Activated CD8-positive, alpha-beta memory T cell treated with anti-CD3 and anti-CD28 coated beads for 36 hours (primary cell): ENCODE data around the gene DYSF. TPM values are rescaled to one million over a fixed set of nuclear protein-coding genes. Genes with fewer than 3 reads are reported as not detected.

ENCODE experiments used
- CTCF ChIA-PET: fragments of 350-600 bp; sonication (Branson Sonifier 250); formaldehyde crosslinking; loops from one replicate; lab custom pipeline; 2021; ENCODE audit warnings: antibody characterized with exemption; lab: Charles Lee
- POLR2A ChIA-PET: fragments of 350-600 bp; sonication (Branson Sonifier 250); formaldehyde crosslinking; loops from one replicate; lab custom pipeline; 2021; ENCODE audit warnings: antibody characterized with exemption; lab: Charles Lee
- total RNA-seq, 2 experiments: library from RNA; stranded (reverse); gene quantifications; one replicate each; pipeline ENCODE4 v1.2.3, GENCODE V29; 2021

Gene DYSF
- total RNA-seq, 2 experiments from 2014 or later: 4.8 to 5.8 TPM

DNA sequence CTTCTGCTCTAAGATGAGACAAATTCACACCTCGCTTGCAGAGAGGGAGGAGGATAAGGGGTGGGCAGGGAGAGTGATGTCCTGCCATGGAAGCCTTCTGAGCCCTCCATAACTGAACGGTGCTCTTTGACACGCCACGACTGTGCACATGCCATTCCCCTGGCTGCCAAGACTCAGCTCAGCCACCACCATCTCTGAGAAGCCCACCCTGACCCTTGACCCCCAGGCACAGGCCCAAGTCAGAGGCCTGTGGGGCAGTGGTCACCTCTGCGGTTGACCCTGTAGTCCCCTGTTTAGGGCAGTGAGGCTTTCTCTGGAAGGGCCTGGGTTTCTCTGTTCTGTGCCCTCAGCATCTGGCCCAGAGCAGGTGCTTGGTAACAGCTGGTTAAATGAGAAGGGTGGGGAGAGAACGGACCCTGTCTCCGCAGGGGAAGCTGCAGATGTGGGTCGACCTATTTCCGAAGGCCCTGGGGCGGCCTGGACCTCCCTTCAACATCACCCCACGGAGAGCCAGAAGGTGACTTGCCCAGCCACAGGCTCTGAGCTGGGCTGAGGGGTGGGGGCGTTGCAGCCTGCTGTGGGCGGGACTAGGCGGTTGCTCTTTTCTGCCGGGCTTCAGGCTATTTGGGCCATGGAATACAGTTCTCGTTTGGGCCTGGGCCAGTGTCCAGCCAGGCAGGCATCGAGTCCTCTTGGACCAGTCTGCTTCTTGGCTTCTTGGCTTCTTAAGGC lies 215.1 kb downstream of the DYSF start:
- ChIA-PET CTCF (no interaction called here), POLR2A (no interaction called here)

DNA sequence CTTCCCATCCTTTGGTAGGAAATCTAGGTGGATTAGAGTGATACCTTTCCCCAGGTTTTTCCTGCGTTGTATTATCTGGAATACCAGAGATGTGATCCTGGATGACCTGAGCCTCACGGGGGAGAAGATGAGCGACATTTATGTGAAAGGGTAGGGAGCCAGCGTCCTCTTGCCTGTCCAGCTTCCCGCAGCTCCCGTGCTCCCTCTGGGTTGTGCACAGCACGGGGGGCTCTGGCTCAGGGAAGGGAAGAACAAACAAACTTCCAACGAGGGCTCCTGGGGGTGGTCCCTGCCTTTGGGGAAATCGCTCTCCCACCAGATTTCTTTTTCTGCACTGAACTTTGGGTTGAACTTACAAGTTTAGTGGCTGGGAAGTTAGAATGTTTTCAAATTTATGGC lies 215.7 kb downstream of the DYSF start:
- ChIA-PET POLR2A (no interaction called here), CTCF (no interaction called here)

DNA sequence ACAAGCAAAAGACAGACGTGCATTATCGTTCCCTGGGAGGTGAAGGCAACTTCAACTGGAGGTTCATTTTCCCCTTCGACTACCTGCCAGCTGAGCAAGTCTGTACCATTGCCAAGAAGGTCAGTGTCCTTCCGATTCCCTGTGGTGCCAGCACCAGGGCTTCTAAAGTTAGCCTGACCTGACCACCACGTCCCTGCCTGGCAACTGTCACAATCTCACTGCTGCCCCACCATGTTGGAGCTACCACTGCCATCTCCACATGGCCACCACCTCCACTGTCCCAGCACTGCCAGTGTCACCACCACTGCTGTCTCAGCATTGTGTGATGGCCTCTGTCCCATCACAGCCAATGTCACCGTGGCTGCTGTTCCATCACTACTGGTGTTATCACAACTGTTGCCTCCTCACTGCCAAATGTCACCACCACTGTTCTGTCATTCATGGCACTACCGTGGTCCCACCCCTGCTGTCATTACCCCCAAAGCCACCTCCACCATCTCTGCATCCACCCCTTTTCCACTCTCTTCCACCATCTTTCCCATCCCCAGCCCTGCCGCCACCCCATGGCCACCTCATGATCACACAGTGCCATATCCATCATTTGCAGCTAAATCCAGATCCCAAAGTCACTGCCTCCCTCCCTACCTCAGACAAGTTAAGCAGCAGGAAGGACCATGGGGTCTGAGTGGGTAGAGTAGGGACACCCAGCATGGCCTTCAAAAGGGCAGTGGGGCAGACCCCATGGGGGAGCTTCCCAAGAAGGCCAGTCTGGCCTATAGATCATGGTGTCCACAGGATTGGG lies 216.5 kb downstream of the DYSF start:
- CTCF ChIA-PET: no interaction called here
- POLR2A ChIA-PET: no interaction called here

DNA sequence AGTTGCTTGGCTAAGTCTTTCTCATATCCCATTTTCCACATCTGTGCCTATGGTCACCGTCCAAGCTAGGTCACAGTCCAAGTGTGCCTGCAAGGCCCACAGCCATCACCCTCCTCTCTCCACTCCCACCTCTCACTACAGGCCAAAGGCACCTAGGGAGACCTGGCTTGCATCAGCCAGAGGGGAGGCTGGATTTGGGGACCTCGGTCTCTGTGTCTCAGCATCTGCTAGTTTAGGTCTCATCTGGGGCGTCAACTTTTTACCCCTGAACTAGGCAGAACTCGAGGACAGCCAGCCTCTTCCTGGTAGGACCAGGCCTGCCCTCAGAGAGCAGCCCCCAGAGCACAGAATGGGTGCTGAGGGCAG lies 217.1 kb downstream of the DYSF start:
- POLR2A ChIA-PET: no interaction called here
- CTCF ChIA-PET: no interaction called here

DNA sequence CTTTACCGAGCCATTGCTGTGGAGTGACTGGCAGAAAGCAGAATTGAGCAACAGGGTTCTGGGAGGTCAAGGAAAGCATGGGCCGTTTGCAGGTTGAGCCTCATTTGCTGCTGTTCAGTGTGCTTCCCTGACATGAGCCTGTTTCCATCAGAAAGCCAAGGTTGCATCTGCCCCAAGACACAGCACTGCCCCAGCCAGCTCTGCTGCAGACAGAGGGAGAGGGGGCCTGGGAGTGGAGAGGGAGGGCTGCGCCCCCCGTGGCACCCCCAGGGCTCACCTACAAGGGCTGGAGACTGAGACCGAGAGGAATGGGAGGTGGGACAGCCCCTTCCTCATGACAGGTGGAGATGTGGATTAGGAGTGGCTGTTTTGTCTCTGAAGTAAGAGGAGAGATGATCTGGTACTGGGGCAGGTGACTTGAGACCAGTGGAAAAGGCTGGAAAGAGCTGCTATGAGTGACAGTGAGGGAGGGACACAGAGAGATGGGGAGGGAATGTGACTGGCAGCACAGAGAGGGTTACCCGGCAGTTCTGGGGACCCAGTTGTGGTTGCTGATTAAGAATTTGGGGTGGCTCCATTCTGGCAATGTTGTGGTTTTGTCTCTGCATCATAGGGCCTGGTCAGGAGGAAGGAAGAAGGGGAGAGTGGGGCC lies 218.0 kb downstream of the DYSF start:
- ChIA-PET POLR2A (no interaction called here), CTCF (no interaction called here)

DNA sequence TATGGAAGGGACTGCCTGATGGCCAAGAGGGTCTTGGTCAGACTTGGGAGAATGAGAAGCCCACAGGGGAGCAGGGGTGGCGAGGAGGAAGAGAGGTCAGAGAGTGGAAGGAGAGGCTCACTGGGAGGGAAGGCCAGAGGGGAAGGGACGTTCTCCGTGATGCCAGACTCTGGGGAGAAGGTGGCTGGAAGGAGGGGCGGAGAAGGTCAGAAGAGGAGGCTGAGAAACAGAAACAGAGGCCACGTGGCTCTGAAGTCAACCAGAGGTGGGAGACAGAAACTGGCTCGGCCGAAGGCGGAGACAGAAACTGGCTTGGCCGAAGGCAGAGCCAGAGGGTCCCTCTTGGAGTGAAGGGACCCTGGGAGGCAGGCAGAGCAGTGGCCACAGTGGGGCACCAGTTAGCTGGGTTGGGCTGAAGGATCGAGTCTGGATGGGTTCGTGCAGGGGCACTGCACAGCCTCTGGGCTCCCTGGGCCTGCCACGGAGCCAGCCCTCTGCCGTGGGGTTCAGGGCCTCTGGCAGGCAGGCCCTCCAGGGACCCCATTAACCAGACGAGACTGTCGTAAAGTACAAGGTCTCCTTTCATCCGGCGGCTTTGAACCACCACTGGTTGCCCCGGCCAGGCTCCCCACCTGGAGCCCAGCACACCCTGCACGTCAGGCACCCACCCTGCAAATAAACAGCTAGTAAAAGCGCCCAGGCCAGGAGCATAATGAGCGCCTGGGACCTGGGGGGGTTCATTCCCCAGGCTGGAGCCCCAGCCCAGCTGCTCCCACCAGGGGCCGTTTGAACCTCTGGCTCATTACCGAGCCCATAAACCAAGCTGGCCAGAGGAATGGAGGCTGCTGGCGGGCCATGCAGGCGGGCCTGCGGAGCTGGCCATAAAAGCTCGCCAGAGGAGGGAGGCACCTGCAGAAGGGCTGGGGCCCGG lies 218.8 kb downstream of the DYSF start:
- ChIA-PET POLR2A (no interaction called here), CTCF (no interaction called here)

DNA sequence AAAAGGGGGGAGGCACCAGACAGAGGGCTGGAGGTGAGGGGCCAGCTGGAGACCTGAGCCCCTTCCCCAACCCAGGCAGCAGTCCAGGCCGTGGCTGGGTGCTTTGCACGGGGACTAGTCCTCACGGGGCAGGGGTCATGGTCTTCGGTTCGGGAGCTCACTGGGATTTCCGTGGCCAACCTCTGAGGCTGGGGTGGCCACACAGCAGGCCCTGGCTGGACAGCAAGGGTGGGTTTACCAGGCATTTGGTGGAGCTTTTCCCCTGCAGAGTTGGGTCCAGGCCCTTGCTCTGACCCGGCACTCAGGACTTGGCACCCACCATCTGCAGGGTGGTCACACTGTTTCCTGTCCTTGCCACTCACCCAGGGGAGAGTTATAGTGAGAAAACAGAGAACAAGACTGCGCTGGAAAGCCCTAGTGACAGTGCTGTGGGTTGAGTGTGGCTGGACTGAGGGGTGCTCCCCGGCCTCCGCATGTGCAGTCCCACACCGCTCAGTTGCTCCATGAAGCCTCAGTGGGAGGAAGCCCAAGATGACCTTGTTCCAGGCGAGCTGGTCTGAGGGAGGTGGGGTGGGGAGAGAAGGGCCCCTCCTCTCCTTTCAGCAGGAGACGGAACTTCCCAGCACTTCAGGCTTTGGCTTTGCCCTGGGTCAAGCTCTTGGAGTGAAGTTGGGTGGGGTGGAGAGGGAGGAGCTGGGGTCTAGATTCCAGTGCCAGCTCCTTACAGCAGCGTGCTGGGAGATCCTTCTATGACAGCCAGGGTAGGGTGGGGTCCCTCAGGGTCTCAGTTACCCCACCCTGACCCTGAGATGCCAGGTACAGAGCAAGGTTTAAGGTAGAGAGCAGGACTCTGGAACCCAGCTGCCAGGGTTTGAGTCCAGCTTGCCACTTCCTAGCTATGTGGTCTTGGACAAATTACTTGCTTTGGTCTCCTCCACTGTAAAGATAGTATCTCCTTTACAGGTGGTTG lies 219.8 kb downstream of the DYSF start:
- POLR2A ChIA-PET: no interaction called here
- CTCF ChIA-PET: no interaction called here

DNA sequence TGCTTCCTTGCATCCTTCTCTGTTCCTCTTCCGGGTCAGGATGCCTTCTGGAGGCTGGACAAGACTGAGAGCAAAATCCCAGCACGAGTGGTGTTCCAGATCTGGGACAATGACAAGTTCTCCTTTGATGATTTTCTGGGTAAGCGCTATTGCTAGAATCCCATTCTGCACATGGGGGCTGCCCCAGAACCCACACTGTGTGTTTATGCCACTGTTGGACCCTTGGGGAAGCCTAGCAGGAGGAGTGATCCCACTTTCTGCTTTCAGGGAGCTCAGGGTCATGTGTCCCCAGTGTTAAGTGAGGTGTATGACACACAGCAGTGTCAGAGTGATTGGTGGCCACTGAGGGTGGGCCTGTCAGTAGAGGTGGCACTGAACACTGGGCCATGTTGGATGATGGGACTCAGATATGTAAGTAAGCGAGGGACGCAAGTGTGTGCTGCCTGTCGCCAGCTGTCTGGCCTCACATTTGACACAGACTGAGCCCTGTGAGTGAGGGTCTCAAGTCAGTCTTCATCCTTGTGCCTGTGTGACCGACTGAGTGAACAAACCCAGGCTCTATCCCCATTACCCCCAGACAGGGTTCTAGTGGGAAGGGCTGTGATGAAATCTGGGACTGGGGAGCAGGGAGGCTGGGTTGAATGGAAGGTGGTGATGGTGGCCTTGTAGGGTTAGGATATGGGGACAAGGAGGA lies 220.9 kb downstream of the DYSF start:
- CTCF ChIA-PET: no interaction called here
- POLR2A ChIA-PET: no interaction called here

DNA sequence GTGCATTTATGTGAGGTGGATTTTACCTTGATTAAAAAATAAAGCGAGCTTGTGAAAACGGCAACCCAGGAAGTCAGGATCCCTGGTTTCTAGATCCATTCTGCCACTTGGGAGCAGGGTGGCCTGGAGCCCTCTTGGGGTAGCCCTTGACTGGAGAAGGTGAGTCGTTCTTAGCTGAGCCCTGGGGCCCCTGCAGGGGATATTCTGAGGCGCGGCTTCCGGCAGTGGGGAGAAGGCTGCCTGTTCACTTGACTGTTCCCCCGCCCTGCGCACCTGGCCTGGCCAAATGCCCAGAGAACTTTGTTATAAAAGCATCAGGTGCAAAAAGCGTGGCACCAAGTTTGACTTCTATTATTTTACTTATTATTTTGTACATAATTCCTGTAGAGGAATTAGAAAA lies 221.9 kb downstream of the DYSF start:
- ChIA-PET POLR2A (no interaction called here), CTCF (no interaction called here)

DNA sequence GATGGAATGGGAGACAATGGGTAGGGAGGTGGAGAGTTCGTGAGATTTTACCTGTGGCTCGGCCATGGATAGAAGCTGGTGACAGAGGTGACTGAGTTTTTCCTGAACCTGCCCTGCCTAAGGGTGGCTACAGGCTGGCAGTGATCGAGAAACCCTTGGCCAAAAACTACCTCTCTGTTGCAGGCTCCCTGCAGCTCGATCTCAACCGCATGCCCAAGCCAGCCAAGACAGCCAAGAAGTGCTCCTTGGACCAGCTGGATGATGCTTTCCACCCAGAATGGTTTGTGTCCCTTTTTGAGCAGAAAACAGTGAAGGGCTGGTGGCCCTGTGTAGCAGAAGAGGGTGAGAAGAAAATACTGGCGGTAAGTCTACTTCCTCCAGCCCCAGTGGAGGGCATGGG lies 225.5 kb downstream of the DYSF start:
- ChIA-PET POLR2A (no interaction called here), CTCF (no interaction called here)

DNA sequence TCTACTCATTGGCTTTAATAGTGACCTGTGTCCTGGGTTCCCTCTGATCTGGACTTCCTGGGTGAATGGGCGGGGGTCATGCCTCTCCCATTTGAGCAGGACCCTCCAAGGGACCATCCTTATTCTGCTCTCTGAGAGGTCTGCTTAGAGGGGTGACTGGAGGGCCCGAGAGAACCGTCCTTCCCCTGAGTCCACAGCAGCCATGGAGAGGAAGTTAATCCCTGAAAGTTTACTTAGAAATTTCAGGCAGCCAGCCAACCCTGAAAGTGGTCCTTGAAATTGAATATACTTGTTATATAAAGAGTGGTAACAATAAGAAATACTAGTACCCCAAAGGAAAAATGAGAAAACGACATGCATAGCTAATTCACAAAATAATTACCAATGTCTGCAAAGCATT lies 226.1 kb downstream of the DYSF start:
- ChIA-PET CTCF (no interaction called here), POLR2A (no interaction called here)

DNA sequence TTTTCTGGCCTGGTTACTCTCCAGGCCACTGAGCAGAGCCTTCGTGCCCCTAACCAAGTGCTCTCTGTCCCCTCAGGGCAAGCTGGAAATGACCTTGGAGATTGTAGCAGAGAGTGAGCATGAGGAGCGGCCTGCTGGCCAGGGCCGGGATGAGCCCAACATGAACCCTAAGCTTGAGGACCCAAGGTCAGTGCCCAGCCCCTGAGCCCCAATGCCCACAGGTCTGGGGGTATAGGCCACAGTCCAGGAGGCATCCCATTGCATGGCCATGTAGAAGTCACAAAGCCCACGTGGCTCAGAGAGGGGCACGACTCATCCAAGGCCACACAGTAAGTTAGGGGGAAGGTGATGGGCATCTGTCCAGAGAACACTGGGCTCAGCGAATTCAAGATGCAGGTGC lies 227.6 kb downstream of the DYSF start:
- ChIA-PET POLR2A (no interaction called here), CTCF (no interaction called here)

DNA sequence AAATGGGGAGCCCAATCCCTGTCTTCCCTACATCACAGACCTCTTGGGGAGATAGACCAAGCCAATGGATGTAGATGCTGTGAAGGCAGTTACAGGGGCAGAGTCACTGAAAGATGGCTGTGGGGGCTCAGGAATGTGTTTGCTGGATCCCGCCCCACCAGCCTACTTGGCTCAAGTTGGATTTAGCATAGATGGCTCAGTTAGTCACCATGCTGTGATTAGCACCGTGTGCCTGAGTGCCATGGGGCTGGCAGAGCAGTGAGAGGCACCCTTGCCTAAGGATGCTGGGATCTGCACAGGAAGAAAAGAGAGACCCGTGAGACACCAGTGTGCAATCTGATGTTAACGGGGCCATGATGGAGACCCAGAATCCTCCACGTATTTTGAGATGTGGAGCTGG lies 228.3 kb downstream of the DYSF start:
- ChIA-PET CTCF (no interaction called here), POLR2A (no interaction called here)

DNA sequence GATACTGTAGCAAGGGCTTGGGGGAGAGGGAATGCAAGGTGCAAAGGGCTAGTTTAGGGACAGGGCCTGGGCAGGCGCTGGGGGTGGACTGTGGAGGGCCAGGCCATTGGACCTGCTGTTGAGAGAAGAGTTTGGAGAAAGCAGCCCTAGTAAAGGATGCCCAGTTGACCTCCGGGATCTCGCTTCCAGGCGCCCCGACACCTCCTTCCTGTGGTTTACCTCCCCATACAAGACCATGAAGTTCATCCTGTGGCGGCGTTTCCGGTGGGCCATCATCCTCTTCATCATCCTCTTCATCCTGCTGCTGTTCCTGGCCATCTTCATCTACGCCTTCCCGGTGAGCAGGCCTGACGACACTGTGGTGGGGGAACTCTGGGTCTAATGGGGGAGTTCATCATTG lies 229.0 kb downstream of the DYSF start:
- ChIA-PET CTCF (interaction anchor here (0.6 kb wide), 1 partner anchor 15 kb away, joined by 3 read pairs; no protein-coding TSS in a partner anchor), POLR2A (no interaction called here)

DNA sequence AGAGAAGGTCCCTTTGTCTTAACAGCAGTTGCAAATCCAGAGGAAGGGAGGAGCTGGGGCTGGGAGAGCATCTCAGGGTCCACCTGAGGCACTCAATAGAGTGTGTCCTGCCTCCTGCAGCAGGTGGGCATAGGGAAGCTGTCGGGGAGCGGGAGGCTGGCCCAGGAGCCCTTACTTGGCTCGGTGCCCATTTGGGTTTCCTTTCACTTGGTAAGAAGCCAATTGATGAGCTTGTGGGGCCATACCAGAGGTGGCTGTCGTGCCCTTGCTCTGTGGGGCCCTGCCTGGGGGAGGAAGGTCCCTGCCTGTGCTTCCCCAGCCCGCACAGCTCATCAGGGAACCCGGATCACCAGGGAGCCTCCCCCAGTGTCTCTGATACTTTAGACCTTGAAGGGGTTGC lies 229.7 kb downstream of the DYSF start:
- ChIA-PET POLR2A (no interaction called here), CTCF (interaction anchor here (0.6 kb wide), 1 partner anchor 14 kb away, joined by 3 read pairs; no protein-coding TSS in a partner anchor)

DNA sequence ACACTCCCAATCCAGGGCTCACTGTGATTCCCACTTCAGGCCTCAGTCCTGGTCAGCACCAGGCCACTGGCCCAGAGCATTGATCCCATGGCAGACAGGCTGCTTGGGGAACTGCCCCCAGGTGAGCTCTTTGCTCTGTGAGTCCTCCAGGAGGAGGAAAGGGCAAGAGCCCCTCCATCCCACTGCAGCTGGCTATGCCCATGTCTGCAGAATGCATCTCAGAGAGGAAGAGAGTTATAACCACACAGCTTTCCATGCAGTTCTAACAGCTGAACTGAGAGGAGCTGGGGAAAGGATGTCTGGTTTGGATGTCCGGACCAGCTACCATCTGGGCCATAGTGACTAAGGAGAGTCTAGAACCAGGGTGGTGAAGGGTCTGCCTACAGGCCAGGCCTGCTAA lies 230.3 kb downstream of the DYSF start:
- POLR2A ChIA-PET: no interaction called here
- CTCF ChIA-PET: no interaction called here

DNA sequence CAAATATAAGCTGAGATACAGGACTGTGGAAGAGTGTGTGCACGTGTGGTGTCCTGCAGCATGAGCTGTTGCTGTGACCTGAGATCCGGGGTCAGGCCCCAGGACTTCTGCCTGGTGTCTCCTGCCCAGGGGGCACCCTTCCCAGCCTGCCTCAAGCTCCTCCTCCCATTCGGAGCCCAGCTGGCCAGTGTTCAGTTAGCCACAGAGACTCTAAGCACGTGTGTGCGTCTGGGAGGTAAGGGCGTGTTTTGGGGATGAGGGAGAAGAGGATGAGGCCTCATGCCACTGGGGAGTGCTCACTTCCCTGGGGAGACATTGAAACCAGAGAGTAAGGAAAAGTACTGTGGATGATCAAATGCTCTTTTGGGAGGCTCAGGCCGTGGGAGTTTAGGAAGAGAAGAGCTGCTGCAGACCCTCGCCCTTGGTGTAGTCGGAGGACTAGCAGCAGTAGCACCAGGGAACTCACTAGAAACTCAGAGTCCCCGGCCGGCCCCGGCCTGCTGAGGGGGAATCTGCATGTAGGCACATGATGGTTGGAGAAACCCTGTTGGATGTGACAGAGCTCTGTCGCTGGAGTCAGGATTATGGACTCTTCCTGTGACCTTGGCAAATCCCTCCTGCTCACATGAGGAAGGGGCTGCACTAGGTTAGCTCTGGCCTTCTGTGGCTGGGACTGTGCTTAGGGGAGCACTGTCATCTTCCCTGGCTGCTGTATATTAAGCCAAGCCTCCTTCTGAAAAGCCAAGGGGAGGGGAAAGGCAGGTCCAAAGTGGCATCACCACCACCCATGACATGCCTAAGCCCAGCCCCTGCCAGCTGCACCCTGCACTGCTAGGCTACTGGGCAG lies 231.1 kb downstream of the DYSF start:
- CTCF ChIA-PET: no interaction called here
- POLR2A ChIA-PET: no interaction called here
